ENCODE measurements around the gene POLR2I. TPM values are rescaled to one million over a fixed set of nuclear protein-coding genes. Genes with fewer than 3 reads are reported as not detected.

POLR2I gene
- total and polyA plus RNA-seq, 9 of the 15 experiments (the other 6 are each of a cell fraction or from before 2014, with no cell fraction given) = 28.0 to 283 (median 123) TPM

DNA sequence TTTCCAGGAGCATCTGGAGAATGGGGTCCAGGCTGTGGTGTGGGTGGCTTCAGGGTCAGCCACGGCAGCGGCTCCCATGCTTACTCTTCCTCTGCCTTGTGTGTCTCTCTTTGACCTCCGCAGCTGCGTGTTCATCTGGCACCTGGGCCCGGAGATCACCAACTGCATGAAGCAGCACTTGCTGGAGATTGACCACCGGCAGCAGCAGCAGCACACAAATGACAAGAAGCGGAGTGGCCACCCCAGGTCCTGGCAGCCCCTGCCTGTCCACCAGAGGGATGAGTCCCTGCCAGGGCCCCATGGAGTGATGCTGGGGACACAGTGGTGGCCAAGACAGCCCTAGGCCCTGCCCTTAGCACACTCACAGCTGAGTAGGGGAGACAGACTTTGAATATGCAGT is 22.1 kb downstream of the POLR2I start:
- in situ Hi-C loops (cut with MboI) (no loop called here), intact Hi-C loops (cut with micrococcal nuclease) (no loop called here)
- ChIA-PET POLR2A (interaction anchor here (0.6 to 0.7 kb wide), 2 partner anchors 10 to 20 kb away, joined by 3 read pairs; no protein-coding TSS in a partner anchor), CTCF (ENCODE audit: low intra/inter-chr PET ratio) (no interaction called here)
- Histone ChIP-seq H3K79me2 (ENCODE audit: control insufficient read depth, insufficient read depth, low read length) (no peaks in the 10 kb centered on the region), H3K4me2 (ENCODE audit: insufficient read depth, low read length) (no peak overlapping the region), H3K36me3 (ENCODE audit: control insufficient read depth, insufficient read depth, low read length) (peaks cover 85% of the 10 kb centered on the region), H3K4me3 (no peak overlapping the region), H3K9me3 (replicated peaks; ENCODE audit: control insufficient read depth, insufficient read depth, low read depth, low read length) (no peaks in the 10 kb centered on the region), H3K27ac (ENCODE audit: extremely low read depth, low read depth, low read length) (no peak overlapping the region), H3K9me1 (ENCODE audit: control insufficient read depth, insufficient read depth, low read length) (peaks cover 2% of the 10 kb centered on the region), H2AFZ (ENCODE audit: low read depth, low read length) (no peak overlapping the region), H4K20me1 (replicated peaks; ENCODE audit: control insufficient read depth, insufficient read depth, low read length) (no peaks in the 10 kb centered on the region), H3K27me3 (ENCODE audit: control insufficient read depth in 2 of 2, insufficient read depth in 2 of 2, low read length in 2 of 2) (no peaks in the 10 kb centered on the region), H3K9ac (ENCODE audit: insufficient read depth in 1 of 2, low read depth in 2 of 2, low read length in 2 of 2) (no peak overlapping the region; a peak in 1 of 4 replicates), H3K4me1 (replicated peaks in 1 of 2; ENCODE audit: control insufficient read depth in 2 of 2, insufficient read depth in 2 of 2, low read length in 2 of 2) (no peaks in the 10 kb centered on the region)
- no peak for FAIRE-seq
- no peak for DNase-seq (ENCODE audit: extremely low read depth in 1 of 4, low spot score in 3 of 4)
- 96% methylated on average over 7 of the region's 7 CpGs for WGBS (ENCODE audit: insufficient coverage, low coverage, missing lambda C conversion rate)
- ATAC-seq = no peak
- BruUV-seq (replicated peaks) = no TSS peak
- TF ChIP-seq PURB (CRISPR knock-in tag; IDR thresholded peaks at IDR 0.05; ENCODE audit: low read depth) = no peak
- TF ChIP-seq SREBF2 (CRISPR knock-in tag; IDR thresholded peaks at IDR 0.05) = no peak
- no peak for TF ChIP-seq SMC3 (conservative IDR thresholded peaks at IDR 0.05; ENCODE audit: insufficient read depth, low read depth, low read length)
- TF ChIP-seq, protein P1, sequence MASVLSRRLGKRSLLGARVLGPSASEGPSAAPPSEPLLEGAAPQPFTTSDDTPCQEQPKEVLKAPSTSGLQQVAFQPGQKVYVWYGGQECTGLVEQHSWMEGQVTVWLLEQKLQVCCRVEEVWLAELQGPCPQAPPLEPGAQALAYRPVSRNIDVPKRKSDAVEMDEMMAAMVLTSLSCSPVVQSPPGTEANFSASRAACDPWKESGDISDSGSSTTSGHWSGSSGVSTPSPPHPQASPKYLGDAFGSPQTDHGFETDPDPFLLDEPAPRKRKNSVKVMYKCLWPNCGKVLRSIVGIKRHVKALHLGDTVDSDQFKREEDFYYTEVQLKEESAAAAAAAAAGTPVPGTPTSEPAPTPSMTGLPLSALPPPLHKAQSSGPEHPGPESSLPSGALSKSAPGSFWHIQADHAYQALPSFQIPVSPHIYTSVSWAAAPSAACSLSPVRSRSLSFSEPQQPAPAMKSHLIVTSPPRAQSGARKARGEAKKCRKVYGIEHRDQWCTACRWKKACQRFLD (CRISPR knock-in tag; IDR thresholded peaks at IDR 0.05) = no peak
- TF ChIP-seq RBFOX2 (IDR thresholded peaks at IDR 0.05; ENCODE audit: low read depth, low read length) = 0 out of 2 replicates have a peak, but pooled peaks have one; percentile 16
- no peak for TF ChIP-seq CC2D1A (IDR thresholded peaks at IDR 0.05)
- TF ChIP-seq, protein P2, sequence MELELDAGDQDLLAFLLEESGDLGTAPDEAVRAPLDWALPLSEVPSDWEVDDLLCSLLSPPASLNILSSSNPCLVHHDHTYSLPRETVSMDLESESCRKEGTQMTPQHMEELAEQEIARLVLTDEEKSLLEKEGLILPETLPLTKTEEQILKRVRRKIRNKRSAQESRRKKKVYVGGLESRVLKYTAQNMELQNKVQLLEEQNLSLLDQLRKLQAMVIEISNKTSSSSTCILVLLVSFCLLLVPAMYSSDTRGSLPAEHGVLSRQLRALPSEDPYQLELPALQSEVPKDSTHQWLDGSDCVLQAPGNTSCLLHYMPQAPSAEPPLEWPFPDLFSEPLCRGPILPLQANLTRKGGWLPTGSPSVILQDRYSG (tag; conservative IDR thresholded peaks at IDR 0.05; ENCODE audit: low read depth) = no peak
- TF ChIP-seq, protein P3, sequence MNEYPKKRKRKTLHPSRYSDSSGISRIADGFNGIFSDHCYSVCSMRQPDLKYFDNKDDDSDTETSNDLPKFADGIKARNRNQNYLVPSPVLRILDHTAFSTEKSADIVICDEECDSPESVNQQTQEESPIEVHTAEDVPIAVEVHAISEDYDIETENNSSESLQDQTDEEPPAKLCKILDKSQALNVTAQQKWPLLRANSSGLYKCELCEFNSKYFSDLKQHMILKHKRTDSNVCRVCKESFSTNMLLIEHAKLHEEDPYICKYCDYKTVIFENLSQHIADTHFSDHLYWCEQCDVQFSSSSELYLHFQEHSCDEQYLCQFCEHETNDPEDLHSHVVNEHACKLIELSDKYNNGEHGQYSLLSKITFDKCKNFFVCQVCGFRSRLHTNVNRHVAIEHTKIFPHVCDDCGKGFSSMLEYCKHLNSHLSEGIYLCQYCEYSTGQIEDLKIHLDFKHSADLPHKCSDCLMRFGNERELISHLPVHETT (CRISPR knock-in tag; conservative IDR thresholded peaks at IDR 0.05 in 1 of 2, IDR thresholded peaks at IDR 0.05 in 1 of 2) = no peak
- TF ChIP-seq ZKSCAN8 (CRISPR knock-in tag; IDR thresholded peaks at IDR 0.05) = no peak
- TF ChIP-seq, protein P4, sequence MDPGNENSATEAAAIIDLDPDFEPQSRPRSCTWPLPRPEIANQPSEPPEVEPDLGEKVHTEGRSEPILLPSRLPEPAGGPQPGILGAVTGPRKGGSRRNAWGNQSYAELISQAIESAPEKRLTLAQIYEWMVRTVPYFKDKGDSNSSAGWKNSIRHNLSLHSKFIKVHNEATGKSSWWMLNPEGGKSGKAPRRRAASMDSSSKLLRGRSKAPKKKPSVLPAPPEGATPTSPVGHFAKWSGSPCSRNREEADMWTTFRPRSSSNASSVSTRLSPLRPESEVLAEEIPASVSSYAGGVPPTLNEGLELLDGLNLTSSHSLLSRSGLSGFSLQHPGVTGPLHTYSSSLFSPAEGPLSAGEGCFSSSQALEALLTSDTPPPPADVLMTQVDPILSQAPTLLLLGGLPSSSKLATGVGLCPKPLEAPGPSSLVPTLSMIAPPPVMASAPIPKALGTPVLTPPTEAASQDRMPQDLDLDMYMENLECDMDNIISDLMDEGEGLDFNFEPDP (CRISPR knock-in tag; IDR thresholded peaks at IDR 0.05) = no peak
- TF ChIP-seq NR2C1 (IDR thresholded peaks at IDR 0.05) = no peak
- TF ChIP-seq NR2C1 (tag; IDR thresholded peaks at IDR 0.05) = no peak
- no peak for TF ChIP-seq SRSF7 (optimal IDR thresholded peaks at IDR 0.05; ENCODE audit: low read depth, low read length)
- peak; percentile 21; the same call in 1 of the 2 replicates for TF ChIP-seq POLR2G (IDR thresholded peaks at IDR 0.05; ENCODE audit: low read depth, low read length)
- no peak for TF ChIP-seq C11orf30 (IDR thresholded peaks at IDR 0.05; ENCODE audit: low read depth)
- TF ChIP-seq FOS (IDR thresholded peaks at IDR 0.05; ENCODE audit: extremely low read depth, insufficient read length) = no peak
- no peak for TF ChIP-seq NR3C1 (CRISPR knock-in tag; IDR thresholded peaks at IDR 0.05)

All from K562 (cell line).